ENCODE results near the gene SP5.
"Not testable (repeated sequence)": the region's sequence is repeated elsewhere in the genome, so short reads cannot be mapped to it uniquely, and the experiment has no call there.

The SP5 gene

DNA sequence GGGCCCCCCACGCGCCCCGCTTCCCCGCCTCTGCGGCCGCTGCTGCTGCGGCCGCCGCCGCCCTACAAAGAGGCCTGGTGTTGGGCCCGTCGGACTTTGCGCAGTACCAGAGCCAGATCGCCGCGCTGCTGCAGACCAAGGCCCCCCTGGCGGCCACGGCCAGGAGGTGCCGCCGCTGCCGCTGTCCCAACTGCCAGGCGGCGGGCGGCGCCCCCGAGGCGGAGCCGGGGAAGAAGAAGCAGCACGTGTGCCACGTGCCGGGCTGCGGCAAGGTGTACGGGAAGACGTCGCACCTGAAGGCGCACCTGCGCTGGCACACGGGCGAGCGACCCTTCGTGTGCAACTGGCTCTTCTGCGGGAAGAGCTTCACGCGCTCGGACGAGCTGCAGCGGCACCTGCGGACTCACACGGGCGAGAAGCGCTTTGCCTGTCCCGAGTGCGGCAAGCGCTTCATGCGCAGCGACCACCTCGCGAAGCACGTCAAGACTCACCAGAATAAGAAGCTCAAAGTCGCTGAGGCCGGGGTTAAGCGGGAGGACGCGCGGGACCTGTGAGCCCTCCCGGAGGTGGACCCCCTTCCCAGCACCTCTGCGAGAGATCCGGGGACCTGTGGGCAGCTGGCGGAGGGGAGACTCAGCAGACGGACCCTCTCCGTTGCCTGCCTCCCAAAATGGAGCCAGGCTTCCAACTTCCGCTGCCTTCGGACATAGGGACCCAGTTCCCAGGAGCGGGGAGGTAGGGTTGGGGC is 1.9 kb downstream of the SP5 start:
- Mint-ChIP-seq H3K4me3 (no peak overlapping the region), H3K36me3 (ENCODE audit: low read depth) (no peaks in the 10 kb centered on the region), H3K27me3 (peaks cover 69% of the 10 kb centered on the region), H3K4me1 (ENCODE audit: low read depth) (peaks cover 33% of the 10 kb centered on the region), H3K27ac (no peak overlapping the region), H3K9me3 (no peaks in the 10 kb centered on the region)

DNA sequence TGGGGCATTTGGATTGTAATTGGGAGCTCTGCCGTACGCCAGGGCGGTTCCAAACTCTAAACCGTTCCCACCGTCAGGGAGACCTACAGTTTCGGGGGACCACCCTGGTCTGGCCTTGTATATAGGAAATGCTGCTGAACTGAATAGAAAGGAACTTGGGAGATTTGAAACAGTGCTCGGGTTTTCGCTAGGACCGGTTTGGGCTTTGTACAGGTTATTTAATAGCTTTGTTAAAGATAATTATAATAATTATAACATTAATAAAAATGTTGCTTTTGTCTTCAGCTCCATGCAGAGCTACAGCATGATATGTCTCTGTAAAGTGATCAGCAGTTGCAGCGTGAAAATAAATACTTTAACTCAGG is 2.4 kb downstream of the SP5 start:
- H3K9me3 Mint-ChIP-seq, result no peaks in the 10 kb centered on the region
- H3K36me3 Mint-ChIP-seq (ENCODE audit: low read depth), result no peaks in the 10 kb centered on the region
- no peak overlapping the region for H3K27ac Mint-ChIP-seq
- no peak overlapping the region for H3K4me3 Mint-ChIP-seq
- H3K4me1 Mint-ChIP-seq (ENCODE audit: low read depth), result peaks cover 28% of the 10 kb centered on the region
- peaks cover 69% of the 10 kb centered on the region for H3K27me3 Mint-ChIP-seq

DNA sequence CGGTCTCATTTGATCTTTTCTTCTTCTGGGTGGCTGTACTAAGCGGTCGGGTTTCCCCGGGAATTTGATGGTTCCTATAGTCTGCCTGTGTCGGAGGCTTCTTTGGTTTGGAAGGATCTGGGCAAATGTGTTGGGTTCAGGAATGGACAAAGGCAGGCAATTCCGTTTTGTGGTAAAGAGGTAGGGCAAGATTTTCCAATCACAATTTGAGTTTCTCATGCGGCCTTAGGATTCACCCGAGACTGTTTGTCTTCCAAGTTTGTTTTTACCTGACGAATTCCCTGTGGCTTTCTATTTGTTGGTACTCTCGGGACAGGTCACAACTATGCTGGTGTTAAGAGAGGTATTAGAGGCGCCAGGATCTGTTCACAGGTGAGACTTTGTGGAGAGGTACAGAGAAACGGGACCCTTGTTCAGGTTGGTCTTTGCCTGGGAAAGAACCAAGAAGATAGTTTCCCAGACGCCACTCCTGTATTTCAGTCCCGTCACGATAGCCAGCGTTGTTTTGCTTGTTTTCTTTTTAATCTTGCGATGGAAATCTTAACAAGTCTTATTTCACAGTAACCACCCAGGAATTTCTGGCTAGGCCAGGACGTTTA is 3.0 kb downstream of the SP5 start:
- peaks cover 65% of the 10 kb centered on the region for H3K27me3 Mint-ChIP-seq
- H3K27ac Mint-ChIP-seq, result no peak overlapping the region
- H3K4me3 Mint-ChIP-seq, result no peak overlapping the region
- H3K4me1 Mint-ChIP-seq (ENCODE audit: low read depth), result peaks cover 23% of the 10 kb centered on the region
- H3K36me3 Mint-ChIP-seq (ENCODE audit: low read depth), result no peaks in the 10 kb centered on the region
- no peaks in the 10 kb centered on the region for H3K9me3 Mint-ChIP-seq

- Mint-ChIP-seq H3K4me3 (no peak overlapping the region), H3K27ac (no peak overlapping the region), H3K27me3 (peaks cover 74% of the 10 kb centered on the region), H3K36me3 (ENCODE audit: low read depth) (no peaks in the 10 kb centered on the region), H3K9me3 (no peaks in the 10 kb centered on the region), H3K4me1 (ENCODE audit: low read depth) (peaks cover 17% of the 10 kb centered on the region)
Observed at GRCh38 chr2:170719810-170720209, 4.7 kb downstream of the SP5 start.

DNA sequence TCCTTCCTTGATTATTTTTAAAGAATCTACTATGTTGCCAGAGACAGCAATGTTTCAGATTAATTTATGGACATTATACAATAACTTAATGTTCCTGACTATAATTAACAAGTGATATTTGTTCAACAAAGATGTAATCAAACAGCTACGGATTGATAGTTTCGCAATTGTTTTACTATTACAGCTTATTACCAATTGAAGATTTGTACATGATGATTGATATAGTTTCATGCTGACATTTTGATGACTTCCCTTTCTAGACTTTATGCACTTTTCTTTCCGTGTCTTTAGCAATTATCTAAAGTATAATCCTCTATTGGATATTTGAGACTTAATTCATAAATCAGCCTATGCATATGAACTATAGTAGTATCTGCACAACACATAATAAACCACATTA is 6.5 kb downstream of the SP5 start:
- Mint-ChIP-seq H3K36me3 (ENCODE audit: low read depth) (no peaks in the 10 kb centered on the region), H3K4me1 (ENCODE audit: low read depth) (peaks cover 10% of the 10 kb centered on the region), H3K27ac (no peak overlapping the region), H3K4me3 (no peak overlapping the region), H3K27me3 (peaks cover 73% of the 10 kb centered on the region), H3K9me3 (no peaks in the 10 kb centered on the region)

DNA sequence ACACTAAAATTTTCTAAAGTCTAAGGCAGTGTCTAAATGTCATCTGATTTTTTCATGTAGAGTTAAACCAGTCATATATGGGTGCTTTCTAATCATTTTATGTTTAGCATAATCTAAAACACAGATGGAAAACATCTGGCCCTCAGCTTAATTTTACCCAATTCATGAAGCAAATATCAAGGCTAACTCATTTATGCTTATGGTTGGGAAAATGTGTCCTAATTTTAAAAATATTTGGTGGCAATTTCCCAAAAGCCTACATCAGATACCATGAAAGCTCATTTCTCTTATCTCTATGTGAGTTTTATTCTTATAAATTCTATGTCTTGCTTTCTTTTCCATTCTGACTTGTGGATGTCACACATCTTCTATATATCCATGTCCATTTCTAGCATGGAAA is 7.2 kb downstream of the SP5 start:
- Mint-ChIP-seq H3K27me3 (peaks cover 75% of the 10 kb centered on the region), H3K4me3 (no peak overlapping the region)

DNA sequence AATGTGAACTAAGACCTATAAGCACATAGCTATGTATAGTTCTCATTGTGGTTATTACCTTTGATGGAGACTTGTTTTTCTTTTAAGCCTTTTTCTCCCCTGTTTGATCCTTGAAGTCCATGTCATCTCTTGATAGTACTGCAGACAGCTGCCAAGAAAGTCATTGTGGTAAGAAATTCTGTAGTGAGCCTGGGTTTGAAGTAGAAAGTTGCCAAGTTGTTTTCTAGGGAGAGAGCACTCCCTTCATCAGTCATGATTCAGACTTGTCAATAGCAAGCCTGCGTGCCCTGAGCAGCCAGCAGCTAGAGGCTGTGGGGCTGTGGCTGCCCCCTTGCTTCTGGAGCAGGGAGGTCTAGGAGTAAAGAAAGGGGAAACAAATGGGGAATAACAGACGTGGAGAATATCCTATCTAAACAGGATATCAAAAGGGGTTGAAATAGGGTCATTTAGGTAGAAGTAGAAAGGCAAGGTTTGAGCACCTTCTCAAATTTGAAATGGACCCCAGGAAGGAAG is 8.4 kb downstream of the SP5 start:
- no peaks in the 10 kb centered on the region for H3K4me1 Mint-ChIP-seq (ENCODE audit: low read depth)
- H3K36me3 Mint-ChIP-seq (ENCODE audit: low read depth), result no peaks in the 10 kb centered on the region
- peaks cover 75% of the 10 kb centered on the region for H3K27me3 Mint-ChIP-seq
- no peak overlapping the region for H3K4me3 Mint-ChIP-seq
- H3K27ac Mint-ChIP-seq, result no peak overlapping the region
- H3K9me3 Mint-ChIP-seq, result no peaks in the 10 kb centered on the region

More for the DNA sequence above, 7.2 kb downstream of the SP5 start:
- Mint-ChIP-seq H3K36me3 (ENCODE audit: low read depth) (no peaks in the 10 kb centered on the region), H3K9me3 (no peaks in the 10 kb centered on the region), H3K27ac (no peak overlapping the region), H3K4me1 (ENCODE audit: low read depth) (peaks cover 6% of the 10 kb centered on the region)

- H3K9me3 Mint-ChIP-seq, result no peaks in the 10 kb centered on the region
- no peaks in the 10 kb centered on the region for H3K4me1 Mint-ChIP-seq (ENCODE audit: low read depth)
- no peak overlapping the region for H3K27ac Mint-ChIP-seq
- H3K36me3 Mint-ChIP-seq (ENCODE audit: low read depth), result no peaks in the 10 kb centered on the region
- H3K27me3 Mint-ChIP-seq, result peaks cover 31% of the 10 kb centered on the region
- no peak overlapping the region for H3K4me3 Mint-ChIP-seq
Observed at GRCh38 chr2:170733798-170734600, 18.9 kb downstream of the SP5 start.

DNA sequence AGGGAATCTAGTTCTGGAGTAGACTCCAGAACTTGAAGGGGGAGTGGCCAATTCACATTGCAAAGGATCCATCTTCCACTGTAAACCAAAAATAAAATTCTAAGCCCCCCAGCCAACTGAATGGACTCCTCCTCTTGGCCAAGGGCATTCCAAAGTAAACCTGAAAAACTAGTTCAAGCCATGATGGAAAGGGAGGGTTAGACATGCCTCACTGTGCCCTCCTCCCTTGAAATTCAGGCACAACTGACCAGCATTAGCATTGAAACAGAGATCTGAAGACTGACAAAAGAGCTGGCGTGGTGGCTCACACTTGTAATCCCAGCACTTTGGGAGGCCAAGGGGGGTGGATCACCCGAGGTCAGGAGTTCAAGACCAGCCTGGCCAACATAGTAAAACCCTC is 19.5 kb downstream of the SP5 start:
- not testable (repeated sequence) for H3K27ac Mint-ChIP-seq; H3K4me1 Mint-ChIP-seq (ENCODE audit: low read depth); H3K36me3 Mint-ChIP-seq (ENCODE audit: low read depth); H3K9me3 Mint-ChIP-seq; H3K4me3 Mint-ChIP-seq
- H3K27me3 Mint-ChIP-seq, result peaks cover 28% of the 10 kb centered on the region

GRCh38 chr2:170736628-170737027 is 21.5 kb downstream of the SP5 start:
- Mint-ChIP-seq H3K9me3 (no peaks in the 10 kb centered on the region), H3K4me1 (ENCODE audit: low read depth) (no peaks in the 10 kb centered on the region), H3K4me3 (no peak overlapping the region), H3K36me3 (ENCODE audit: low read depth) (no peaks in the 10 kb centered on the region), H3K27me3 (peaks cover 23% of the 10 kb centered on the region), H3K27ac (no peak overlapping the region)

DNA sequence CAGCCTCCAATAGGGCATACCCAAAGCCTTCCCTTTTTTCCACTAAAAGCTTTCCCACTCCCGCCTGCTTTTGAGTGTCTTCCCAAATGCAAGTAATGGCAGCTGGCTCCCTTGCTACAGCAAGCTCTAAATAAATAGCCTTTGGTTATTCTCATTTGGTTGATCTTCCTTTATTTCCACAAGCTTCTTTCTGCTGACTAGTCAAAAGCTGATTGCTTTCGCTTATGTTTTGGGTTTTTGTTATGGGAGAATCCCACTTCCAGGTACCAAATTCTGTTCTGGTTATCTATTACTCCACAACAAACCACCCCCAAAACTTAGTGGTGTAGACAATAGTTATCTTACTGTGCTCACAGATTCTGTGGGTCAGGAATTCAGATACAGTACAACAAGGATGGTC is 22.3 kb downstream of the SP5 start:
- Mint-ChIP-seq H3K9me3 (no peaks in the 10 kb centered on the region), H3K27ac (no peak overlapping the region), H3K4me3 (no peak overlapping the region)

DNA sequence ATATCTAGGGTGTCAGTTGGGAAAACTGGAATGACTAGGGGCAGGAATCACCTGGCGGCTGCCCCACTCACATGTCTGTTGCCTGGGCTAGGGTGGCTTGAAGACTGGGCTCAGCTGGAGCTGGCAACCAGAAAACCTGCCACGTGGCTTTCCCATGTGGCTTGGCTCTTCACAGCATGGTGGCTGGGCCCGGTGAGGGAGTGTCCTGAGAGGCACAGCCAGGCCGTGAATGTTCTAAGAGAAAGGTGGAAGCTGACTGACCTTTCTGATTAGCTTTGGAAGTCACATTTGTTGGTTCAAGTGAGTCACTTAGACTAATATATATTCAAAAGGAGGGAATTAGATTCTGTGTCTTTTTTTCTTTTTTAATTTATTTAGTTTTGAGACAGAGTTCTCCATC is 22.7 kb downstream of the SP5 start:
- H3K27me3 Mint-ChIP-seq, result peaks cover 22% of the 10 kb centered on the region
- H3K36me3 Mint-ChIP-seq (ENCODE audit: low read depth), result no peaks in the 10 kb centered on the region
- no peak overlapping the region for H3K4me3 Mint-ChIP-seq
- no peaks in the 10 kb centered on the region for H3K4me1 Mint-ChIP-seq (ENCODE audit: low read depth)
- no peak overlapping the region for H3K27ac Mint-ChIP-seq
- no peaks in the 10 kb centered on the region for H3K9me3 Mint-ChIP-seq

More for the DNA sequence above, 22.3 kb downstream of the SP5 start:
- Mint-ChIP-seq H3K27me3 (peaks cover 23% of the 10 kb centered on the region), H3K4me1 (ENCODE audit: low read depth) (no peaks in the 10 kb centered on the region), H3K36me3 (ENCODE audit: low read depth) (no peaks in the 10 kb centered on the region)

- no peaks in the 10 kb centered on the region for H3K4me1 Mint-ChIP-seq (ENCODE audit: low read depth)
- H3K4me3 Mint-ChIP-seq, result no peak overlapping the region
- H3K9me3 Mint-ChIP-seq, result no peaks in the 10 kb centered on the region
- no peak overlapping the region for H3K27ac Mint-ChIP-seq
- peaks cover 22% of the 10 kb centered on the region for H3K27me3 Mint-ChIP-seq
- no peaks in the 10 kb centered on the region for H3K36me3 Mint-ChIP-seq (ENCODE audit: low read depth)
Observed at GRCh38 chr2:170739048-170739447, 23.9 kb downstream of the SP5 start.

- no peak overlapping the region for H3K27ac Mint-ChIP-seq
- H3K27me3 Mint-ChIP-seq, result peaks cover 22% of the 10 kb centered on the region
Observed at GRCh38 chr2:170739507-170740046, 24.4 kb downstream of the SP5 start.

GRCh38 chr2:170740660-170741059 is 25.5 kb downstream of the SP5 start:
- Mint-ChIP-seq H3K9me3 (no peaks in the 10 kb centered on the region), H3K27ac (no peak overlapping the region), H3K27me3 (peaks cover 29% of the 10 kb centered on the region), H3K4me3 (no peak overlapping the region), H3K36me3 (ENCODE audit: low read depth) (no peaks in the 10 kb centered on the region), H3K4me1 (ENCODE audit: low read depth) (no peaks in the 10 kb centered on the region)

More at GRCh38 chr2:170739507-170740046, 24.4 kb downstream of the SP5 start:
- no peaks in the 10 kb centered on the region for H3K4me1 Mint-ChIP-seq (ENCODE audit: low read depth)
- H3K9me3 Mint-ChIP-seq, result no peaks in the 10 kb centered on the region
- no peak overlapping the region for H3K4me3 Mint-ChIP-seq
- H3K36me3 Mint-ChIP-seq (ENCODE audit: low read depth), result no peaks in the 10 kb centered on the region

Measured in stimulated activated naive CD8-positive, alpha-beta T cell treated with anti-CD3 and anti-CD28 coated beads, Interleukin-15, Interleukin-2, amounts not matched to agents 100 ng/mL and 50 ng/mL, for 24 hours (primary cell).